GM12891 (cell line): ENCODE data around the gene OCA2.

ENCODE experiments used
- POLR2A ChIP-seq: IDR thresholded peaks from 2 replicates; pipeline ENCODE4 v1.6.1; 2011; ENCODE audit warnings: low read depth, low read length, control low read depth
- POLR2AphosphoS5 ChIP-seq: IDR thresholded peaks from 2 replicates; pipeline ENCODE4 v1.6.1; 2011; ENCODE audit warnings: low read depth, low read length, control low read depth
- POU2F2 ChIP-seq: IDR thresholded peaks from 2 replicates; pipeline ENCODE4 v1.6.1; 2011; ENCODE audit warnings: low read depth, mild to moderate bottlenecking, control low read depth, low read length, moderate library complexity
- SPI1 ChIP-seq: IDR thresholded peaks from 2 replicates; pipeline ENCODE4 v1.6.1; 2011; ENCODE audit warnings: low read depth, low read length, control low read depth
- TAF1 ChIP-seq: IDR thresholded peaks from 2 replicates; pipeline ENCODE4 v1.6.1; 2011; ENCODE audit warnings: low read depth, low read length, control low read depth

- TF ChIP-seq POLR2A (no peak), POLR2AphosphoS5 (no peak), SPI1 (no peak), TAF1 (no peak), POU2F2 (no peak)
These were observed 329.0 kb downstream of the OCA2 start for GRCh38 chr15:27770086-27770607.
